HG03432 (cell line): ENCODE measurements around the gene KATNAL2.
"Not testable (repeated sequence)": the region's sequence is repeated elsewhere in the genome, so short reads cannot be mapped to it uniquely, and the experiment has no call there.

Experiments
- ATAC-seq: cut with Tn5 transposase; IDR thresholded peaks from one replicate; pipeline ENCODE4 v1.9.1; 2021; ENCODE audit warnings: mild to moderate bottlenecking, moderate library complexity; ENCODE audit not compliant: unreplicated experiment

KATNAL2 gene

GRCh38 chr18:47030887-47031286 lies 113.5 kb downstream of the KATNAL2 start:
- ATAC-seq, result not testable (repeated sequence)

GRCh38 chr18:47032945-47033344 lies 115.5 kb downstream of the KATNAL2 start:
- ATAC-seq, result no peak

GRCh38 chr18:47034591-47034990 lies 117.2 kb downstream of the KATNAL2 start:
- ATAC-seq, result not testable (repeated sequence)

- ATAC-seq, result no peak
Measured at GRCh38 chr18:47035156-47035671, 117.8 kb downstream of the KATNAL2 start, which contains the start of gene ELOA2. Gene ELOA2 (minus strand): TSS chr18:47035621. CDS start chr18:47035264, 357 bp downstream.

- ATAC-seq, result no peak
Measured at GRCh38 chr18:47036298-47036874, 119.0 kb downstream of the KATNAL2 start.

- no peak for ATAC-seq
Measured at GRCh38 chr18:47036927-47037578, 119.7 kb downstream of the KATNAL2 start.

- no peak for ATAC-seq
Measured at GRCh38 chr18:47040982-47041381, 123.6 kb downstream of the KATNAL2 start.

- no peak for ATAC-seq
Measured at GRCh38 chr18:47050468-47050867, 133.1 kb downstream of the KATNAL2 start.

- no peak for ATAC-seq
Measured at GRCh38 chr18:47054369-47054768, 137.0 kb downstream of the KATNAL2 start.

GRCh38 chr18:47062471-47062870 lies 145.1 kb downstream of the KATNAL2 start:
- no peak for ATAC-seq

GRCh38 chr18:47063096-47063495 lies 145.7 kb downstream of the KATNAL2 start:
- no peak for ATAC-seq

- ATAC-seq, result no peak
Measured at GRCh38 chr18:47067648-47068047, 150.2 kb downstream of the KATNAL2 start.

- ATAC-seq, result no peak
Measured at GRCh38 chr18:47075098-47075883, 157.9 kb downstream of the KATNAL2 start.

- ATAC-seq, result no peak
Measured at GRCh38 chr18:47077111-47077510, 159.7 kb downstream of the KATNAL2 start.

- ATAC-seq, result no peak
Measured at GRCh38 chr18:47080872-47081271, 163.5 kb downstream of the KATNAL2 start.

- no peak for ATAC-seq
Measured at GRCh38 chr18:47081578-47081977, 164.2 kb downstream of the KATNAL2 start.

- ATAC-seq, result no peak
Measured at GRCh38 chr18:47087676-47088075, 170.3 kb downstream of the KATNAL2 start.

GRCh38 chr18:47095810-47096209 lies 178.4 kb downstream of the KATNAL2 start:
- no peak for ATAC-seq

- ATAC-seq, result no peak
Measured at GRCh38 chr18:47100212-47100831, 182.9 kb downstream of the KATNAL2 start.

- ATAC-seq, result no peak
Measured at GRCh38 chr18:47108373-47108772, 191.0 kb downstream of the KATNAL2 start.

GRCh38 chr18:47108998-47109405 lies 191.6 kb downstream of the KATNAL2 start:
- ATAC-seq, result no peak
